ENCODE results near the gene IL27RA.

GRCh38 chr19:14093117-14093823 lies 61.7 kb downstream of the IL27RA start:
- TF ChIP-seq CTCF (IDR thresholded peaks at IDR 0.05 in 8 of 11, conservative IDR thresholded peaks at IDR 0.05 in 3 of 11) = no peak
- TF ChIP-seq POLR2A (IDR thresholded peaks at IDR 0.05) = no peak
